Activated CD8-positive, alpha-beta memory T cell treated with anti-CD3 and anti-CD28 coated beads, Interleukin-2, amount 50 U/mL, for 4 hours (primary cell): ENCODE measurements around the gene ARID1A.
"Not testable (repeated sequence)": the region's sequence is repeated elsewhere in the genome, so short reads cannot be mapped to it uniquely, and the experiment has no call there.

Experiments used
- DNase-seq: peaks from one replicate; pipeline ENCODE4 v3.0.0-alpha.2; 2020

ARID1A gene

GRCh38 chr1:26788836-26789611, 93.2 kb downstream of the ARID1A start:
- DNase-seq = peak; percentile 87

- DNase-seq = no peak
Measured at GRCh38 chr1:26789612-26789865, 93.7 kb downstream of the ARID1A start.

- DNase-seq = no peak
Measured at GRCh38 chr1:26789931-26790330, 94.1 kb downstream of the ARID1A start.

DNA sequence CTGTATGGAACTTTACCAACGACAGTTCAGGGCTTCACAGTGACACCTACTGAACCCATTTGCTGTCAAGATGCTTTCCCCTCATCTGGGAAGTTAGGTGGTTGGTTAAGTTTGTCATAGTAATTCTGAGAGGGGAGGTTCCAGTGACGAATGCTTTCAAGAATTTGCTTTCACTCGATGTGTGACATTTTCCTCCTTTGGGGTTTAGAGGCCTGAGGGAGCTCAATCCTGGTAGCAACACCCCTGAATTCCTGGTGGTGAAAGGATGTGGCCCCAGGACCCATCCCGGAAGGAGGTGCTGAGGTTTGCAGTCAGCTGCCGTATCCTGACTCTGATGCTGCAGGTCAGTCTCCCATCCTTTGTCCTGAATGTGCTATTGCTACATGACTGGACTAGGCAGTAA, 94.7 kb downstream of the ARID1A start:
- no peak for DNase-seq

DNA sequence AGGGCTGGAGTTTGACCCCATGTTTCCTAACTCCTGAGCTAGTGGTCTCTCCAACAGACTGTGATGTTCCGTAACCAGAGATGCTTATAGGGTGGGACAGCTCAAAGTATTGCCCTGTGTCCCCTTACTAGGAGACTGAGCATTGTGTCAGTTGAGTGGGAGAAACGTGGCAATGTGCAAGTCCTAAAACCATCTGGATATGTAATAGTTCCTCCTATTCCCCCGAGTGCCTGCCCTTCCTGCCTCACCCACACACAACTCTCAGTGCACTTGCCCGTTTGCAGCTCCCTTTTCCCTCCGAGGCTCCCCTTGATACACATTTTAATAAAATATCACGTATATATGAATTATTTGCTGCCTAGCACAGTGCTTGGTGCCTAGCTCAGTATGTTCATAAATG, 95.3 kb downstream of the ARID1A start:
- DNase-seq = no peak

GRCh38 chr1:26791626-26792025, 95.8 kb downstream of the ARID1A start:
- no peak for DNase-seq

- no peak for DNase-seq
Measured at GRCh38 chr1:26792924-26793323, 97.1 kb downstream of the ARID1A start.

DNA sequence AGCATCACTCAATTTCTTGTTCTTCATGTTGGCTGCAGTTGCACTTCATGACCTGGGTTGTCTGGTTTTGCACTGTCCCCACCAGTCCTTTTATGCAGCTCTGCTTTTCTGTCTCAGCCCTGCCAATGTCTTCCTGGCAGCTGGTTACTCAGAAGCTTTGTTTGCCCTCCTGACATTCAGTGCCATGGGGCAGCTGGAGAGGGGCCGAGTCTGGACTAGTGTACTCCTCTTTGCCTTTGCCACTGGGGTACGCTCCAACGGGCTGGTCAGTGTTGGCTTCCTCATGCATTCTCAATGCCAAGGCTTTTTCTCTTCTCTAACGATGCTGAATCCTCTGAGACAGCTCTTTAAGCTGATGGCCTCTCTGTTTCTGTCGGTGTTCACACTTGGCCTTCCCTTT, 98.6 kb downstream of the ARID1A start:
- DNase-seq = no peak

GRCh38 chr1:26797627-26798026, 101.8 kb downstream of the ARID1A start:
- DNase-seq = no peak

DNA sequence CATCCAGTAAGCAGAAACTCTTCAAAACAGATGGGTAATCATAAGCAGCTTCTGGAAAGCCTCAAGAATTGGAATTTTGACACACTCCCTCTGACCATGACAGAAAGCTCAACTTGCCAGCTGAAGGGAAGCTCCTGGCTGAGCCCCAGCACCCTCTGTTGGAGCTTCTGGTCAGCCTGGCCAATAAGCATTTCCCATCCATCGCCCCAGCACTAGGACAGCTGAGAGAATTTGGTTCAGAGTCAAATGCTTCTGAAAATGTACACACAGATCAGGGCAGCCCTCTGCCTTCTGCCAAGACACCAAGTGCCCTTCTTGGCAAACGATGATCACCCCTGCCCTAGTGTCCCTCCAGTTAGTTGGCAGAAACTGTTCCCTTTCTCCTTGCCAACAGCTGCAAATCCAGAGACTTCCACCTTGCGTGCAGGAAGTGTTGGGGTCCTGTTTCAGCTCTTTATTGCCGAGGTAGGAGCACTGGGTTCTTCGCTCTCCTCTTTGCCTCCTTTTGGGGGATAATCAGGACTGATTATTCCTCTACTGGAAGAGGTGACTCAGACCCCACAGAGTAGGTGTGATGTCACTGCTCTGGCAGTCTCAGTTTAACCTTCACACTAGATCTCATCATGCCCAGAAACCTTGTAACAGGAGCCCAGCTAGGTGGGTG, 103.8 kb downstream of the ARID1A start:
- peak; percentile 39 for DNase-seq

- not testable (repeated sequence) for DNase-seq
Measured at GRCh38 chr1:26803932-26804331, 108.1 kb downstream of the ARID1A start.

- DNase-seq = peak; percentile 77
Measured at GRCh38 chr1:26810105-26810504, 114.3 kb downstream of the ARID1A start.

- DNase-seq = no peak
Measured at GRCh38 chr1:26811057-26811456, 115.2 kb downstream of the ARID1A start.

GRCh38 chr1:26811708-26812107, 115.9 kb downstream of the ARID1A start:
- DNase-seq = no peak

- DNase-seq = no peak
Measured at GRCh38 chr1:26814377-26814776, 118.6 kb downstream of the ARID1A start.

DNA sequence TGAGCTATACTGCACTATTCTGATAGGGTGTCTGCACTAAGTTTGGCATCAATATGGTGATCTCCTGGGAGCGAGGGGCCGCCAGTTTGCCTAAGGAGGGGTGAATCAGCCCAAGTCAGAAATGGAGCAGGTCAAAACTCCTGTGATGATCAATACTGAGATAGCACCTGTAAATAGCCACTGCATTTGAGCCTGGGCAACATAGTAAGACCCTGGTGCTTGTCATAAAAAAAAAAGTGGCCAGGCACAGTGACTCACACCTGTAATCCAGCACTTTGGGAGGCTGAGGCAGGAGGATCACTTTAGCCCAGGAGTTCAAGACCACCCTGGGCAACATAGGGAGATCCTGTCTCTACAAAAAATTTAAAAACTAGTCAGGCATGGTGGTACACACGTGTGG, 119.1 kb downstream of the ARID1A start:
- no peak for DNase-seq

DNA sequence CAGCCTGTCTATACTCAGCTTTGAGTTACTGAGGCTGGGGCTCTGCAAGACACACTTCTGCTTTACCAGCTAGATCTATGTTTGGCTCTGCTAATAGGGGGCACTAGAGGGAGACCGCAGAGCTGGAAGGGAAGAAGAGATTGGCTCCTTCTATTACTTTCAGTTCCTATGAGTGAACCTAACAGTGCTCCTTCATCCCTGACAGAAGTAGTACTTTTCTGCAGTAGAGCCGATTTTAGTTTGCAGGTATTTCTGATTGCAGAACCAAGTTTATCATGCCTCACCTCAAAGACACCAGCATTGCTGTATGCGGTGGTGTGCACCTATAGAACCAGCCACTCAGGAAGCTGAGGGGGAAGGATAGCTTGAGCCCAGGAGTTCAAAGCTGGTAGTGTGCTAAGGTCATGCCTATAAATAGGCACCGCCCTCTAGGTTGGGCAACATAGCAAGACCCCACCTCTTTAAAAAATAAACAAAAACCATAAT, 125.0 kb downstream of the ARID1A start:
- DNase-seq = no peak

GRCh38 chr1:26822737-26823395, 127.1 kb downstream of the ARID1A start:
- no peak for DNase-seq

DNA sequence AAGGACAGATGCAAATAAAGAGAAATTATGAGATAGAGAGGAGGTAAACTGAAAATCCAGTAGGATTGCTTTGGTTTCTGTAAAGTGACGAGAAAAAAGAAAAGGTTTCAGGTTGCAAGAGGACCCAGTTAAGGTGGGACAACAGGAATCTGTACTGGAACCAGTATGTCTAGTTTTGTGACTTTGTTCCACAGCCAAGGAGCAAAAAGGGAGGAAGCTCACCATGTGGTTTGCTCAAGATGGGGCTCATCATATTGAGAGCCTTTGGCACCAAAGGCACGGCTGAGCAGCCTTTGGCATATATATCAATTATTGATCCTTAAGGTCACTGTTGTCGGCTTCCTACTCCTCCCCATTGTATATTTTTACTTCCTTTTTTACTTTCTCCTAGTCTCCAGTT, 128.9 kb downstream of the ARID1A start:
- no peak for DNase-seq

DNA sequence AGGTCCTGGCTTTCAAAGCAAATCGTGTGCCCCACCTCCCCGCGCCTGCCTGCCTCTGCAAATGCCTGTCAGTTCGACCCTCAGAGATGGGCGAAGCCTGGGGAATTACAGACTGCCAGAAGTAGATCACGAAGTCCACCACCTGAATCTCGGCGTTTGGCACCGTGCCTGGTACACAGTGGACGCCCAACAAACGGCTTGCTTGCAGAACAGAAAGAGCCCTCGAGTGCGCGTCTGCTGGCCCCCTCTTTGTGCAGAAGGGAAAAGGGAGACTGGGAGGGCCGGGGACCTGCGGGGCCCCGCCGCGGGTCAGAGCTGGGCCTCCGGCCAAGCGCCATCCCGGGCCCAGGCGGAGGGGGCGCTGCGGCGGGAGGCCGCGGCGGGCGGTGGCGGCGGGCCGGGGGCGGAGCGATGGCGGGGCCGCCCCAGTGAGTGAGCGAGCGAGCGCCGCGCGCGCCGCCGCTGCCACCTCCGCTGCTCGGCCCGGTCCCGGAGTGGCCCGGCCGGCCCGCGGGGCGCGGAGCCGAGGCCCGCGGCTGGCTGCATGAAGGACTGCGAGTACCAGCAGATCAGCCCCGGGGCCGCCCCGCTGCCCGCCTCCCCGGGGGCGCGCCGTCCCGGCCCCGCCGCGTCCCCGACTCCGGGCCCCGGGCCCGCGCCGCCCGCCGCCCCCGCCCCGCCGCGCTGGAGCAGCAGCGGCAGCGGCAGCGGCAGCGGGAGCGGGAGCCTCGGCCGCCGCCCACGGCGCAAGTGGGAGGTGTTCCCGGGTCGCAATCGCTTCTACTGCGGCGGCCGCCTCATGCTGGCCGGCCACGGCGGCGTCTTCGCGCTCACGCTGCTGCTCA, 130.7 kb downstream of the ARID1A start, which contains the start of gene ZDHHC18:
ZDHHC18 (plus strand) TSS at position 428 of the 845 bp plus-strand sequence; CDS start at position 545, 117 bp downstream.
- DNase-seq = peak; percentile 74

- DNase-seq = no peak
Measured at GRCh38 chr1:26827106-26827604, 131.3 kb downstream of the ARID1A start.

DNA sequence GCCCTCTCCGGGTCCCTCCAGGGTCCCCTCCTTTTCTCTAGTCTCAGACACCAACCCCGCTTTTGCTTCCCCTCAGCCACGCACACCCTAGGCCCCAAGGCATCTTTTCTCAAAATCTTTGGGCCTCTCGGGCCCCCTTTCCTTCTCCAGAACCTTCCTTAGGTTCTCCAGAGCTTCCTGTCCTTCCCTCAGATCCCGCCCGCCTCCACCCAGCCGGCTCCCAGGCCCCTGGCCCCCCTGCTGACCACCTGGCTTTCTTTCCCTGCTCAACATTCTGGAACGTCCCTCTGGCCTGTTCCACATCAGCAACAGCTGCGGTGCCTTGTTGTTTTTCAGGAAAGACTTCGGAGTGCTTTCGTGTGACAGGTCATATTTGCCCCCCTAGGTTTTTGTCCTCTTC, 131.8 kb downstream of the ARID1A start:
- no peak for DNase-seq
